ENCODE data around the gene RARRES1. TPM values are rescaled to one million over a fixed set of nuclear protein-coding genes. Genes with fewer than 3 reads are reported as not detected.

Gene RARRES1
- total RNA-seq, 1 experiment from 2014 or later = 0.20 TPM

DNA sequence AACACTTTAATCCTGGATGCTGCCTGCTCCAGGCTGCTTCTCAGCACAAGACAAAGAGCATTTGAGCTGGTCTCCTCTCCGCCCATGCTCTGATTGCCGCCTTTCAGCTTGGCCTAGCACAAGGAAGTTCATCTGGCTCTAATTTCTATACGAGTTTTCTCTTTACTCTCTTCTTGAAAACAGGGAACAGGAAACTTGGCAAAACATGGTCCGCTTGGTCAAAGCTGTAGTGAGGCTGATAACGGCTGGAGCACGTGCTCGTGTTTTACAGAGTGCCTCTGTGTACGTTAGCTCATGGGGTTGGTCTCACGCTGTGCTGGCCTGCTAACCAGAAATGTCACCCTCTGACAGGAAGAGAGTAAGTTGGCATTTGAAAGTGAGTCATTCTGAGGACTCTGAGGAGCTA is 19.2 kb downstream of the RARRES1 start:
- Histone ChIP-seq H3K4me2 (ENCODE audit: low read length) (peak overlapping the region; percentile 27; the same call in 1 of the 2 replicates), H3K79me2 (ENCODE audit: insufficient read depth, low read length) (no peaks in the 10 kb centered on the region), H3K4me1 (ENCODE audit: control insufficient read depth in 1 of 2, insufficient read depth in 2 of 2, low read length in 2 of 2) (peaks cover 24 to 73% of the 10 kb centered on the region in 2 experiments), H3K9me3 (ENCODE audit: control insufficient read depth in 1 of 2, insufficient read depth in 1 of 2, low read depth in 1 of 2, low read length in 2 of 2) (no peaks in the 10 kb centered on the region), H3K36me3 (ENCODE audit: control insufficient read depth in 1 of 2, insufficient read depth in 2 of 2, low read length in 2 of 2) (peaks cover 0 to 19% of the 10 kb centered on the region in 2 experiments; a peak in 1 of 4 replicates), H3K27ac (ENCODE audit: low read depth, low read length) (no peak overlapping the region), H3K9ac (ENCODE audit: low read length) (no peak overlapping the region), H3K9me2 (ENCODE audit: insufficient read depth) (no peaks in the 10 kb centered on the region), H3K4me3 (replicated peaks in 1 of 2; ENCODE audit: low read depth in 1 of 2, low read length in 2 of 2) (no peak overlapping the region), H2AFZ (ENCODE audit: low read depth, low read length, poor library complexity, severe bottlenecking) (no peak overlapping the region), H4K20me1 (ENCODE audit: insufficient read depth) (0 out of 2 replicates have a peak, but pooled peaks cover 4% of the 10 kb centered on the region), H3K27me3 (ENCODE audit: insufficient read depth, low read length) (no peaks in the 10 kb centered on the region)
- intact Hi-C loops (cut with micrococcal nuclease) = no loop called here
- ChIA-PET RAD21 (ENCODE audit: low non-redundant PET in 1 of 2, low total read pairs in 2 of 2, uncharacterized antibody in 2 of 2, unreplicated experiment in 2 of 2) (no interaction called here), POLR2A (interaction anchor here (1.1 kb wide), 1 partner anchor 10 kb away, joined by 4 read pairs; no protein-coding TSS in a partner anchor), CTCF (interaction anchor here (0.7 kb wide), 1 partner anchor 15 kb away, joined by 3 read pairs; no protein-coding TSS in a partner anchor)
- TF ChIP-seq CEBPB (IDR thresholded peaks at IDR 0.05; ENCODE audit: low read depth) (no peak), JUND (IDR thresholded peaks at IDR 0.05) (no peak), POLR2AphosphoS5 (IDR thresholded peaks at IDR 0.05; ENCODE audit: low read depth, low read length) (no peak), POLR2A (IDR thresholded peaks at IDR 0.05; ENCODE audit: borderline replicate concordance, extremely low read depth, insufficient read depth, insufficient read length) (no peak), RAD21 (IDR thresholded peaks at IDR 0.05; ENCODE audit: low read depth) (no peak), ZFX (IDR thresholded peaks at IDR 0.05) (no peak), SRF (IDR thresholded peaks at IDR 0.05; ENCODE audit: low read depth) (no peak), EGR1 (IDR thresholded peaks at IDR 0.05; ENCODE audit: low read depth) (no peak), EZH2phosphoT487 (IDR thresholded peaks at IDR 0.05; ENCODE audit: borderline replicate concordance) (no peak), EZH2 (IDR thresholded peaks at IDR 0.05) (no peak), SIN3A (IDR thresholded peaks at IDR 0.05; ENCODE audit: low read depth) (no peak), ZNF274 (IDR thresholded peaks at IDR 0.05; ENCODE audit: low read depth, low read length) (no peak), YY1 (IDR thresholded peaks at IDR 0.05; ENCODE audit: extremely low read depth, insufficient replicate concordance, low read depth, low read length) (no peak)
- TF ChIP-seq, protein P1, sequence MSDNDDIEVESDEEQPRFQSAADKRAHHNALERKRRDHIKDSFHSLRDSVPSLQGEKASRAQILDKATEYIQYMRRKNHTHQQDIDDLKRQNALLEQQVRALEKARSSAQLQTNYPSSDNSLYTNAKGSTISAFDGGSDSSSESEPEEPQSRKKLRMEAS (IDR thresholded peaks at IDR 0.05) = no peak
- TF ChIP-seq, protein P2, sequence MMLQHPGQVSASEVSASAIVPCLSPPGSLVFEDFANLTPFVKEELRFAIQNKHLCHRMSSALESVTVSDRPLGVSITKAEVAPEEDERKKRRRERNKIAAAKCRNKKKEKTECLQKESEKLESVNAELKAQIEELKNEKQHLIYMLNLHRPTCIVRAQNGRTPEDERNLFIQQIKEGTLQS (IDR thresholded peaks at IDR 0.05) = no peak
- TF ChIP-seq, protein P3, sequence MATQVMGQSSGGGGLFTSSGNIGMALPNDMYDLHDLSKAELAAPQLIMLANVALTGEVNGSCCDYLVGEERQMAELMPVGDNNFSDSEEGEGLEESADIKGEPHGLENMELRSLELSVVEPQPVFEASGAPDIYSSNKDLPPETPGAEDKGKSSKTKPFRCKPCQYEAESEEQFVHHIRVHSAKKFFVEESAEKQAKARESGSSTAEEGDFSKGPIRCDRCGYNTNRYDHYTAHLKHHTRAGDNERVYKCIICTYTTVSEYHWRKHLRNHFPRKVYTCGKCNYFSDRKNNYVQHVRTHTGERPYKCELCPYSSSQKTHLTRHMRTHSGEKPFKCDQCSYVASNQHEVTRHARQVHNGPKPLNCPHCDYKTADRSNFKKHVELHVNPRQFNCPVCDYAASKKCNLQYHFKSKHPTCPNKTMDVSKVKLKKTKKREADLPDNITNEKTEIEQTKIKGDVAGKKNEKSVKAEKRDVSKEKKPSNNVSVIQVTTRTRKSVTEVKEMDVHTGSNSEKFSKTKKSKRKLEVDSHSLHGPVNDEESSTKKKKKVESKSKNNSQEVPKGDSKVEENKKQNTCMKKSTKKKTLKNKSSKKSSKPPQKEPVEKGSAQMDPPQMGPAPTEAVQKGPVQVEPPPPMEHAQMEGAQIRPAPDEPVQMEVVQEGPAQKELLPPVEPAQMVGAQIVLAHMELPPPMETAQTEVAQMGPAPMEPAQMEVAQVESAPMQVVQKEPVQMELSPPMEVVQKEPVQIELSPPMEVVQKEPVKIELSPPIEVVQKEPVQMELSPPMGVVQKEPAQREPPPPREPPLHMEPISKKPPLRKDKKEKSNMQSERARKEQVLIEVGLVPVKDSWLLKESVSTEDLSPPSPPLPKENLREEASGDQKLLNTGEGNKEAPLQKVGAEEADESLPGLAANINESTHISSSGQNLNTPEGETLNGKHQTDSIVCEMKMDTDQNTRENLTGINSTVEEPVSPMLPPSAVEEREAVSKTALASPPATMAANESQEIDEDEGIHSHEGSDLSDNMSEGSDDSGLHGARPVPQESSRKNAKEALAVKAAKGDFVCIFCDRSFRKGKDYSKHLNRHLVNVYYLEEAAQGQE (IDR thresholded peaks at IDR 0.05; ENCODE audit: low read depth) = no peak
- TF ChIP-seq, protein P4, sequence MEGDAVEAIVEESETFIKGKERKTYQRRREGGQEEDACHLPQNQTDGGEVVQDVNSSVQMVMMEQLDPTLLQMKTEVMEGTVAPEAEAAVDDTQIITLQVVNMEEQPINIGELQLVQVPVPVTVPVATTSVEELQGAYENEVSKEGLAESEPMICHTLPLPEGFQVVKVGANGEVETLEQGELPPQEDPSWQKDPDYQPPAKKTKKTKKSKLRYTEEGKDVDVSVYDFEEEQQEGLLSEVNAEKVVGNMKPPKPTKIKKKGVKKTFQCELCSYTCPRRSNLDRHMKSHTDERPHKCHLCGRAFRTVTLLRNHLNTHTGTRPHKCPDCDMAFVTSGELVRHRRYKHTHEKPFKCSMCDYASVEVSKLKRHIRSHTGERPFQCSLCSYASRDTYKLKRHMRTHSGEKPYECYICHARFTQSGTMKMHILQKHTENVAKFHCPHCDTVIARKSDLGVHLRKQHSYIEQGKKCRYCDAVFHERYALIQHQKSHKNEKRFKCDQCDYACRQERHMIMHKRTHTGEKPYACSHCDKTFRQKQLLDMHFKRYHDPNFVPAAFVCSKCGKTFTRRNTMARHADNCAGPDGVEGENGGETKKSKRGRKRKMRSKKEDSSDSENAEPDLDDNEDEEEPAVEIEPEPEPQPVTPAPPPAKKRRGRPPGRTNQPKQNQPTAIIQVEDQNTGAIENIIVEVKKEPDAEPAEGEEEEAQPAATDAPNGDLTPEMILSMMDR (IDR thresholded peaks at IDR 0.05 in 2 of 3, conservative IDR thresholded peaks at IDR 0.05 in 1 of 3; ENCODE audit: borderline replicate concordance in 1 of 3, insufficient read depth in 1 of 3, low read depth in 2 of 3, low read length in 2 of 3) = no peak
- TF ChIP-seq, protein P5, sequence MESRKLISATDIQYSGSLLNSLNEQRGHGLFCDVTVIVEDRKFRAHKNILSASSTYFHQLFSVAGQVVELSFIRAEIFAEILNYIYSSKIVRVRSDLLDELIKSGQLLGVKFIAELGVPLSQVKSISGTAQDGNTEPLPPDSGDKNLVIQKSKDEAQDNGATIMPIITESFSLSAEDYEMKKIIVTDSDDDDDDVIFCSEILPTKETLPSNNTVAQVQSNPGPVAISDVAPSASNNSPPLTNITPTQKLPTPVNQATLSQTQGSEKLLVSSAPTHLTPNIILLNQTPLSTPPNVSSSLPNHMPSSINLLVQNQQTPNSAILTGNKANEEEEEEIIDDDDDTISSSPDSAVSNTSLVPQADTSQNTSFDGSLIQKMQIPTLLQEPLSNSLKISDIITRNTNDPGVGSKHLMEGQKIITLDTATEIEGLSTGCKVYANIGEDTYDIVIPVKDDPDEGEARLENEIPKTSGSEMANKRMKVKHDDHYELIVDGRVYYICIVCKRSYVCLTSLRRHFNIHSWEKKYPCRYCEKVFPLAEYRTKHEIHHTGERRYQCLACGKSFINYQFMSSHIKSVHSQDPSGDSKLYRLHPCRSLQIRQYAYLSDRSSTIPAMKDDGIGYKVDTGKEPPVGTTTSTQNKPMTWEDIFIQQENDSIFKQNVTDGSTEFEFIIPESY (IDR thresholded peaks at IDR 0.05; ENCODE audit: extremely low read depth, insufficient replicate concordance, low read length) = no peak
- ATAC-seq = no peak
- no TSS peak for BruUV-seq (replicated peaks)
- no peak for DNase-seq (ENCODE audit: low read depth, low spot score)

Measured in HCT116 (cell line).